ENCODE results near the gene RYR3.

Gene RYR3

DNA sequence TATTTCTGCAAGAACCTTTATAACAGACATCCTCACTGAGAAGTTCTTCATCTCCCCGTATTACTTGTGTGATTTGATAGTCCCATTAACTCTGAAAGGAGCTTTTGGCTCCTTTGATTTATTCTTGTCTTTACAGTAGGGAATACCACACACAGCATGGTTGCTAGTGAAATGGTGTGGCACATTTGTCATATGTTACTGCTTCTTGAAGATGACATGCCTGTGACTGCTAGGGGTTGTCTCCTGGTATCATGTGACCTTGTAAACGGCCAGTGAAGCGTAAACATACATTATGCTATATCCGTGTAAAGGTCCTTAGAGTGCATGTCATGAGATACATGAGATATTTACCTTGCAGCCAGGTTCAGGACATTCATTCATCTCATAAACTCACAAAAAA, 197.9 kb downstream of the RYR3 start:
- TF ChIP-seq, protein P1, sequence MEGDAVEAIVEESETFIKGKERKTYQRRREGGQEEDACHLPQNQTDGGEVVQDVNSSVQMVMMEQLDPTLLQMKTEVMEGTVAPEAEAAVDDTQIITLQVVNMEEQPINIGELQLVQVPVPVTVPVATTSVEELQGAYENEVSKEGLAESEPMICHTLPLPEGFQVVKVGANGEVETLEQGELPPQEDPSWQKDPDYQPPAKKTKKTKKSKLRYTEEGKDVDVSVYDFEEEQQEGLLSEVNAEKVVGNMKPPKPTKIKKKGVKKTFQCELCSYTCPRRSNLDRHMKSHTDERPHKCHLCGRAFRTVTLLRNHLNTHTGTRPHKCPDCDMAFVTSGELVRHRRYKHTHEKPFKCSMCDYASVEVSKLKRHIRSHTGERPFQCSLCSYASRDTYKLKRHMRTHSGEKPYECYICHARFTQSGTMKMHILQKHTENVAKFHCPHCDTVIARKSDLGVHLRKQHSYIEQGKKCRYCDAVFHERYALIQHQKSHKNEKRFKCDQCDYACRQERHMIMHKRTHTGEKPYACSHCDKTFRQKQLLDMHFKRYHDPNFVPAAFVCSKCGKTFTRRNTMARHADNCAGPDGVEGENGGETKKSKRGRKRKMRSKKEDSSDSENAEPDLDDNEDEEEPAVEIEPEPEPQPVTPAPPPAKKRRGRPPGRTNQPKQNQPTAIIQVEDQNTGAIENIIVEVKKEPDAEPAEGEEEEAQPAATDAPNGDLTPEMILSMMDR (IDR thresholded peaks at IDR 0.05; ENCODE audit: low read depth, low read length, missing control alignments), result no peak
- no peak overlapping the region for H3K4me3 ChIP-seq (ENCODE audit: low read depth, low read length)
- in situ Hi-C loops (cut with HindIII; ENCODE audit: low sequenced_read_pairs), result no loop called here
- DNase-seq (ENCODE audit: low read depth), result no peak

DNA sequence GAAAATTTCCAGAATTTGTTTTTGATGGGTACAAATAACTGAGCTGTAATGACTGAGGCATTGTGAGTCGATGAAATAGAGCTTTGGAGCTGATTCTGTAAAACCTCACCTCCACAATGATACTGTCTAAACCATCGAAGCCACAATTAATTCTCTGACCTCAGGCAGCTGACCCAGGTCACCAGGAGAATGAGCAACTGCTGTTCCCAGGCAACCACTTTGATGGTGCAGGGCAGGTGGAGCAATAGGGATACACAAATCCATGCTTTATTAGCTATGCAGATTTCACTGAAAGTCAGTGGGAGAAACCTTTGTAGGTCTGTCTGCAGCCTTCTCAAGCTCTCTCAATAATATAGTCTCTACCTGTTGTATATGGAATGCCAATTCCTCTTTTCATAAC, 204.4 kb downstream of the RYR3 start:
- TF ChIP-seq, protein P1 (IDR thresholded peaks at IDR 0.05; ENCODE audit: low read depth, low read length, missing control alignments), result no peak

DNA sequence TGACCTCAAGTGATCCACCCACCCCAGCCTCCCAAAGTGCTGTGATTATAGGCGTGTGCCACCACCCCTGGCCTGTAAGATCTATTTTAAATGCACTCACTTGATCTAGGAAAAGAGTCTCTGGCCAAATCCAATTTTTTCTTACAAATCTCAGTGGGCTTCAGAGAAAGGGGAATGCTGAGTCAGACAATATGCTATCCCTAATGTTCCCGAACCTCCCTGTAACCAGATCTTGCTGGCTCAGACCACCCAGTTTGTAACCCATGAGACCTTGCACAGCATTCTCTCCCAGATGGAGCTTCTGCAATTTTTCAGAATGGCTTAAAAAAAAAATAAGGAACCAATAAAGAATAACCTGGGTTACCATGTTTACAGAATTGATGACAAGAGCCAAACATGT, 205.8 kb downstream of the RYR3 start:
- TF ChIP-seq, protein P1 (IDR thresholded peaks at IDR 0.05; ENCODE audit: low read depth, low read length, missing control alignments), result no peak
- in situ Hi-C loops (cut with HindIII; ENCODE audit: low sequenced_read_pairs), result no loop called here

More for the DNA sequence above, 204.4 kb downstream of the RYR3 start:
- in situ Hi-C loops (cut with HindIII; ENCODE audit: low sequenced_read_pairs), result no loop called here
- DNase-seq (ENCODE audit: low read depth), result no peak
- H3K4me3 ChIP-seq (ENCODE audit: low read depth, low read length), result no peak overlapping the region

DNA sequence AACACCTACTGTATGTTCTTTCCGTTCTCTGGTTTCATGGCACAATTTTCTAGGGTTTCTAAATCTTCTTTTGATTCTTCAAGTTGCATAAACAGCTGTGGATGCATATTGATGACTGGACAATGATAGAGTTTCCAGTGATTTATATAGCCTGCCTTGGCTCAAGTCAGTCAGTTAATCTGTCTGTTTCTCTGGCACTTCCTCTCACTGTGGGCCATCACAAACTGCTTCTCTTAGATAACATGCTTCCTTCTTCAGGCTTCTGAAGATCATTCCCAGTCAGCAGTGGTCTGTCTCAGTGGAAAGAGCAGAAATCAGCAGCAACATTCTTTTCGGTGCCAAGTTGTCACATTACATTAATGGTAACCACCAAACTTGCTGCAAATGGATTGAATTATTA, 207.2 kb downstream of the RYR3 start:
- DNase-seq (ENCODE audit: low read depth), result no peak

More for the DNA sequence above, 205.8 kb downstream of the RYR3 start:
- H3K4me3 ChIP-seq (ENCODE audit: low read depth, low read length), result no peak overlapping the region
- DNase-seq (ENCODE audit: low read depth), result no peak

DNA sequence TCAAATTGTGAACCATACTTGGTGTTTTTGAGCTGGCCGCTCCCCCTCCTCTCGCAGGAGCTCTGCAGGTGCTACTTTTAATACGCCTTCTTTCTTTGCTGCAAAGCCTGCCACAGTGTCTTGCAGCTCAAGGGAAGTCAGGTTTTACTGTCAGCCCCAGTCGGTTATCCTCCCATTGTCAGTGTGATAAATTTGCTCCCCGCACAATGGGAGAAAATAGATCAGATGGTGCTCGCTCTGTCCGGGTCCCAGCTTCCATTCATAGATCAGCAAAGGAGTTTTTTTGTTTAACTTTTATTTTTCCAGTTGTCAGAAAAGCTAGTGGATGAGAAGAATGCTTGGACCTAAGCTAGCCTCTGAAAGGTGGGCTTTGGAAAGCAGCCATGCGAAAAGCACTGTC, 207.7 kb downstream of the RYR3 start:
- no peak for DNase-seq (ENCODE audit: low read depth)
- in situ Hi-C loops (cut with HindIII; ENCODE audit: low sequenced_read_pairs), result no loop called here
- H3K4me3 ChIP-seq (ENCODE audit: low read depth, low read length), result no peak overlapping the region
- TF ChIP-seq, protein P1 (IDR thresholded peaks at IDR 0.05; ENCODE audit: low read depth, low read length, missing control alignments), result no peak

More for the DNA sequence above, 207.2 kb downstream of the RYR3 start:
- in situ Hi-C loops (cut with HindIII; ENCODE audit: low sequenced_read_pairs), result no loop called here
- no peak overlapping the region for H3K4me3 ChIP-seq (ENCODE audit: low read depth, low read length)
- TF ChIP-seq, protein P1 (IDR thresholded peaks at IDR 0.05; ENCODE audit: low read depth, low read length, missing control alignments), result no peak

DNA sequence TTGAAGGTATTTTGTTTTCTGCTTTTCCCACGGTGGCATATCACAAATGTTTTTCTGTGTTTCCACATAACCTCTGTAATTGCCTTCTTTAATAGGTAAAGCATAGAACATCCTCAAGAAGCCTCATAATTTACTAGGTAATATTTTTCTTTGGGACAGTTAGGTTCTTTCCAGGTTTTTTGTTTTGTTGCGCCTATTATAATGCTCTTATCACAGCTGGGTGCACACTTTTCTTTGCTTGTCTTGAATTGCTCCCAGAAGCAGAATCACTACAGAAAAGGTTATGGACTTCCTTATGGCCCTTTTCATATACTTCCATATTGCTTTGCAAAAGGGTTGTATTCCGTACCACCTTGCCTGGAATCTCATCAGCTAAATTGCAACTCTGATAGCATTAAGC, 213.5 kb downstream of the RYR3 start:
- in situ Hi-C loops (cut with HindIII; ENCODE audit: low sequenced_read_pairs), result no loop called here
- no peak overlapping the region for H3K4me3 ChIP-seq (ENCODE audit: low read depth, low read length)
- no peak for DNase-seq (ENCODE audit: low read depth)
- TF ChIP-seq, protein P1 (IDR thresholded peaks at IDR 0.05; ENCODE audit: low read depth, low read length, missing control alignments), result no peak

DNA sequence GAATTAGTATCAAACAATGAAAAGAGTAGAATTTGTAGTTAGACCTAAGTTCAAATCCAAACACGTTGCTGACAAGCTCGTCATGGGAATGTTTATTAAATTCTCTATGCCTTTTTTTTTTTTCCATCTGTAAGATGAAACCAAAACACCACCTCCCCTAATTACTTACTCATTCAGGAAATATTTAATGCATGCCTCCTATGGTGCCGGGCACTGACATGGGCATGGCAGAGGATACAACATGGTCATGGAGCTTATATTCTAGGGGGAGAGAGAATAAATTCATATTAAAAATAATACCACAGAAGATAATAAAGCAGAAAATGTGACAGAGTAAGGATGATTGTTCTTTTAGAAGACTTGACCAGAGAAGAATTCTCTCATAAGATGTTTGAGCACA, 215.8 kb downstream of the RYR3 start:
- in situ Hi-C loops (cut with HindIII; ENCODE audit: low sequenced_read_pairs), result loop anchor here (5.0 kb wide), 2 partner anchors 44 to 96 kb away; no protein-coding TSS in a partner anchor
- no peak overlapping the region for H3K4me3 ChIP-seq (ENCODE audit: low read depth, low read length)
- TF ChIP-seq, protein P1 (IDR thresholded peaks at IDR 0.05; ENCODE audit: low read depth, low read length, missing control alignments), result no peak
- DNase-seq (ENCODE audit: low read depth), result no peak

All from astrocyte of the cerebellum (primary cell).